Loucy (cell line): ENCODE data around the gene WNT11.

ENCODE experiments used
- H2AFZ ChIP-seq: fragments of 200-600 bp; sonication (generic); 2 replicates; pipeline ENCODE4 v1.6.0; 2016; ENCODE audit warnings: antibody characterized with exemption, mild to moderate bottlenecking, low read length, moderate library complexity
- H3F3A ChIP-seq: fragments of 200-600 bp; 2 replicates; pipeline ENCODE4 v1.6.0; 2016; ENCODE audit warnings: antibody characterized with exemption, low read depth, mild to moderate bottlenecking
- H3K27me3 ChIP-seq: fragments of 200-600 bp; sonication (generic); 2 replicates; pipeline ENCODE4 v1.6.1; 2014; ENCODE audit warnings: low read length, mild to moderate bottlenecking; ENCODE audit not compliant: insufficient read depth, poor library complexity, severe bottlenecking
- H3K36me3 ChIP-seq: fragments of 200-600 bp; sonication (generic); 2 replicates; pipeline ENCODE4 v1.6.1; 2016; ENCODE audit warnings: low read length; ENCODE audit not compliant: insufficient read depth
- H3K4me1 ChIP-seq: fragments of 200-600 bp; sonication (generic); 2 replicates; pipeline ENCODE4 v1.5.1; 2014; ENCODE audit warnings: low read length, mild to moderate bottlenecking; ENCODE audit not compliant: insufficient read depth, poor library complexity, severe bottlenecking
- H3K4me2 ChIP-seq: fragments of 200-600 bp; sonication (generic); 2 replicates; pipeline ENCODE4 v1.6.0; 2014; ENCODE audit warnings: antibody characterized with exemption, low read length, low read depth, mild to moderate bottlenecking; ENCODE audit not compliant: poor library complexity, severe bottlenecking
- H3K4me3 ChIP-seq: fragments of 200-600 bp; sonication (generic); 2 replicates; pipeline ENCODE4 v1.5.1; 2014; ENCODE audit warnings: low read length, mild to moderate bottlenecking, mixed read lengths; ENCODE audit not compliant: poor library complexity, severe bottlenecking
- H3K79me2 ChIP-seq: fragments of 200-600 bp; sonication (generic); 2 replicates; pipeline ENCODE4 v1.6.1; 2014; ENCODE audit warnings: low read length; ENCODE audit not compliant: insufficient read depth
- H3K9ac ChIP-seq: fragments of 200-600 bp; sonication (generic); 2 replicates; pipeline ENCODE4 v1.6.0; 2014; ENCODE audit warnings: mild to moderate bottlenecking, low read depth, low read length, moderate library complexity; ENCODE audit not compliant: poor library complexity, severe bottlenecking
- H3K9me2 ChIP-seq: fragments of 200-600 bp; sonication (generic); replicated peaks from 2 replicates; pipeline ENCODE4 v1.6.1; 2016; ENCODE audit warnings: low read depth, low read length, mixed read lengths
- H3K9me3 ChIP-seq: fragments of 200-600 bp; sonication (generic); 2 replicates; pipeline ENCODE4 v1.6.1; 2014; ENCODE audit warnings: mild to moderate bottlenecking, antibody characterized with exemption, low read length, low read depth; ENCODE audit not compliant: insufficient read depth
- H4K20me1 ChIP-seq: fragments of 200-600 bp; sonication (generic); 2 replicates; pipeline ENCODE4 v1.6.0; 2014; ENCODE audit warnings: antibody characterized with exemption, low read length, mild to moderate bottlenecking; ENCODE audit not compliant: insufficient read depth, poor library complexity, severe bottlenecking
- EZH2phosphoT487 ChIP-seq: fragments of 200-600 bp; IDR thresholded peaks from 2 replicates; pipeline ENCODE4 v1.6.1; 2018; ENCODE audit warnings: antibody characterized with exemption, mild to moderate bottlenecking, moderate library complexity, borderline replicate concordance
- TF ChIP-seq, protein P1 (sequence below): fragments of 200-600 bp; sonication (generic); conservative IDR thresholded peaks from 2 replicates; pipeline ENCODE4 v1.5.1; 2014; ENCODE audit warnings: mild to moderate bottlenecking, antibody characterized with exemption, low read length

Gene WNT11

GRCh38 chr11:76159983-76160661, 46.2 kb downstream of the WNT11 start:
- H3K4me3 ChIP-seq, result no peak overlapping the region
- H3K79me2 ChIP-seq, result no peaks in the 10 kb centered on the region
- H3F3A ChIP-seq, result no peaks in the 10 kb centered on the region
- H3K36me3 ChIP-seq, result no peaks in the 10 kb centered on the region
- no peak for TF ChIP-seq EZH2phosphoT487
- TF ChIP-seq, protein P1, sequence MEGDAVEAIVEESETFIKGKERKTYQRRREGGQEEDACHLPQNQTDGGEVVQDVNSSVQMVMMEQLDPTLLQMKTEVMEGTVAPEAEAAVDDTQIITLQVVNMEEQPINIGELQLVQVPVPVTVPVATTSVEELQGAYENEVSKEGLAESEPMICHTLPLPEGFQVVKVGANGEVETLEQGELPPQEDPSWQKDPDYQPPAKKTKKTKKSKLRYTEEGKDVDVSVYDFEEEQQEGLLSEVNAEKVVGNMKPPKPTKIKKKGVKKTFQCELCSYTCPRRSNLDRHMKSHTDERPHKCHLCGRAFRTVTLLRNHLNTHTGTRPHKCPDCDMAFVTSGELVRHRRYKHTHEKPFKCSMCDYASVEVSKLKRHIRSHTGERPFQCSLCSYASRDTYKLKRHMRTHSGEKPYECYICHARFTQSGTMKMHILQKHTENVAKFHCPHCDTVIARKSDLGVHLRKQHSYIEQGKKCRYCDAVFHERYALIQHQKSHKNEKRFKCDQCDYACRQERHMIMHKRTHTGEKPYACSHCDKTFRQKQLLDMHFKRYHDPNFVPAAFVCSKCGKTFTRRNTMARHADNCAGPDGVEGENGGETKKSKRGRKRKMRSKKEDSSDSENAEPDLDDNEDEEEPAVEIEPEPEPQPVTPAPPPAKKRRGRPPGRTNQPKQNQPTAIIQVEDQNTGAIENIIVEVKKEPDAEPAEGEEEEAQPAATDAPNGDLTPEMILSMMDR, result no peak
- no peaks in the 10 kb centered on the region for H3K9me3 ChIP-seq
- H3K27me3 ChIP-seq, result no peaks in the 10 kb centered on the region
- H3K4me2 ChIP-seq, result no peak overlapping the region
- no peaks in the 10 kb centered on the region for H4K20me1 ChIP-seq
- H3K9me2 ChIP-seq, result no peaks in the 10 kb centered on the region
- no peaks in the 10 kb centered on the region for H3K4me1 ChIP-seq
- no peak overlapping the region for H3K9ac ChIP-seq
- H2AFZ ChIP-seq, result no peak overlapping the region

- no peaks in the 10 kb centered on the region for H3K4me1 ChIP-seq
- no peaks in the 10 kb centered on the region for H3K79me2 ChIP-seq
- no peaks in the 10 kb centered on the region for H3K36me3 ChIP-seq
- H3K27me3 ChIP-seq, result no peaks in the 10 kb centered on the region
- no peak overlapping the region for H3K9ac ChIP-seq
- H3K4me3 ChIP-seq, result no peak overlapping the region
- H3K9me2 ChIP-seq, result no peaks in the 10 kb centered on the region
- TF ChIP-seq, protein P1, result no peak
- TF ChIP-seq EZH2phosphoT487, result no peak
- no peak overlapping the region for H2AFZ ChIP-seq
- H3K4me2 ChIP-seq, result no peak overlapping the region
- no peaks in the 10 kb centered on the region for H3F3A ChIP-seq
- no peaks in the 10 kb centered on the region for H4K20me1 ChIP-seq
- H3K9me3 ChIP-seq, result no peaks in the 10 kb centered on the region
Measured at GRCh38 chr11:76159303-76159937, 46.9 kb downstream of the WNT11 start.

- Histone ChIP-seq H3K9me3 (no peaks in the 10 kb centered on the region), H3K36me3 (no peaks in the 10 kb centered on the region), H3K4me2 (no peak overlapping the region), H3K9ac (no peak overlapping the region), H4K20me1 (no peaks in the 10 kb centered on the region), H3K4me1 (no peaks in the 10 kb centered on the region), H2AFZ (no peak overlapping the region), H3K9me2 (no peaks in the 10 kb centered on the region), H3F3A (no peaks in the 10 kb centered on the region), H3K27me3 (no peaks in the 10 kb centered on the region), H3K4me3 (no peak overlapping the region), H3K79me2 (no peaks in the 10 kb centered on the region)
- TF ChIP-seq, protein P1, result no peak
- no peak for TF ChIP-seq EZH2phosphoT487
Measured at GRCh38 chr11:76158394-76159302, 47.7 kb downstream of the WNT11 start.
